DOHH2 (cell line): ENCODE data around the gene LARGE1.

ENCODE experiments used
- H3F3A ChIP-seq: fragments of 200-600 bp; sonication (generic), shearing (Covaris generic); 2 replicates; pipeline ENCODE4 v1.6.0; 2016; ENCODE audit warnings: antibody characterized with exemption, mild to moderate bottlenecking; ENCODE audit not compliant: control insufficient read depth, insufficient read depth
- H3K27ac ChIP-seq: fragments of 200-600 bp; sonication (generic); 2 replicates; pipeline ENCODE4 v1.5.1; 2014; ENCODE audit warnings: low read depth, mild to moderate bottlenecking, low read length, moderate library complexity
- H3K27me3 ChIP-seq: fragments of 200-600 bp; sonication (generic); 2 replicates; pipeline ENCODE4 v1.6.1; 2014; ENCODE audit warnings: mild to moderate bottlenecking, low read length, mixed read lengths; ENCODE audit not compliant: control insufficient read depth
- H3K36me3 ChIP-seq: fragments of 200-600 bp; sonication (generic); 2 replicates; pipeline ENCODE4 v1.6.1; 2014; ENCODE audit warnings: mild to moderate bottlenecking, low read length, moderate library complexity, mixed read lengths; ENCODE audit not compliant: control insufficient read depth
- H3K4me1 ChIP-seq: fragments of 200-600 bp; sonication (generic); 2 replicates; pipeline ENCODE4 v1.6.1; 2014; ENCODE audit warnings: mild to moderate bottlenecking, low read length, mixed read lengths; ENCODE audit not compliant: control insufficient read depth
- H3K4me2 ChIP-seq: fragments of 200-600 bp; sonication (generic); 2 replicates; pipeline ENCODE4 v1.6.0; 2014; ENCODE audit warnings: mild to moderate bottlenecking, low read length, moderate library complexity
- H3K4me3 ChIP-seq: fragments of 200-600 bp; sonication (generic); 2 replicates; pipeline ENCODE4 v1.5.1; 2014; ENCODE audit warnings: mild to moderate bottlenecking, low read length, mixed read lengths
- H3K79me2 ChIP-seq: fragments of 200-600 bp; sonication (generic); 2 replicates; pipeline ENCODE4 v1.6.1; 2014; ENCODE audit warnings: mild to moderate bottlenecking, low read length, mixed read lengths; ENCODE audit not compliant: control insufficient read depth
- H3K9me2 ChIP-seq: fragments of 200-600 bp; sonication (generic); replicated peaks from 2 replicates; pipeline ENCODE4 v1.6.1; 2014; ENCODE audit warnings: mild to moderate bottlenecking, low read length, mixed read lengths; ENCODE audit not compliant: control insufficient read depth
- H3K9me3 ChIP-seq: fragments of 200-600 bp; sonication (generic); 2 replicates; pipeline ENCODE4 v1.6.1; 2014; ENCODE audit warnings: antibody characterized with exemption, low read length, mixed read lengths; ENCODE audit not compliant: control insufficient read depth, insufficient read depth
- H4K20me1 ChIP-seq: fragments of 200-600 bp; sonication (generic); 2 replicates; pipeline ENCODE4 v1.6.0; 2014; ENCODE audit warnings: low read depth, mild to moderate bottlenecking, antibody characterized with exemption, low read length, moderate library complexity; ENCODE audit not compliant: control insufficient read depth, insufficient read depth
- CTCF ChIP-seq: fragments of 200-600 bp; sonication (generic); IDR thresholded peaks from one replicate; pipeline ENCODE4 v1.5.1; 2014; ENCODE audit warnings: antibody characterized with exemption, mild to moderate bottlenecking, low read depth, low read length; ENCODE audit not compliant: poor library complexity, severe bottlenecking
- EZH2phosphoT487 ChIP-seq: fragments of 200-600 bp; sonication (generic); IDR thresholded peaks from 2 replicates; pipeline ENCODE4 v1.6.1; 2017; ENCODE audit warnings: borderline replicate concordance, mild to moderate bottlenecking, antibody characterized with exemption, low read length, moderate library complexity, mixed read lengths

Gene LARGE1

GRCh38 chr22:33557836-33558235, 362.4 kb downstream of the LARGE1 start:
- Histone ChIP-seq H4K20me1 (no peaks in the 10 kb centered on the region), H3K9me2 (no peaks in the 10 kb centered on the region), H3K27ac (no peak overlapping the region), H3K4me2 (no peak overlapping the region), H3K4me3 (no peak overlapping the region), H3K27me3 (no peaks in the 10 kb centered on the region), H3K36me3 (no peaks in the 10 kb centered on the region), H3K79me2 (no peaks in the 10 kb centered on the region), H3K4me1 (peaks cover 5% of the 10 kb centered on the region), H3F3A (no peaks in the 10 kb centered on the region), H3K9me3 (no peaks in the 10 kb centered on the region)
- TF ChIP-seq CTCF (no peak), EZH2phosphoT487 (no peak)

- Histone ChIP-seq H3K4me1 (no peaks in the 10 kb centered on the region), H3K9me3 (no peaks in the 10 kb centered on the region), H3K27ac (no peak overlapping the region), H4K20me1 (no peaks in the 10 kb centered on the region), H3K27me3 (no peaks in the 10 kb centered on the region), H3K4me3 (no peak overlapping the region), H3K4me2 (no peak overlapping the region), H3K9me2 (no peaks in the 10 kb centered on the region), H3K79me2 (no peaks in the 10 kb centered on the region), H3F3A (no peaks in the 10 kb centered on the region), H3K36me3 (no peaks in the 10 kb centered on the region)
- TF ChIP-seq CTCF, result no peak
Measured at GRCh38 chr22:33555814-33556522, 364.3 kb downstream of the LARGE1 start.

GRCh38 chr22:33553493-33553892, 366.8 kb downstream of the LARGE1 start:
- no peak overlapping the region for H3K27ac ChIP-seq
- no peak overlapping the region for H3K4me2 ChIP-seq
- no peaks in the 10 kb centered on the region for H3K27me3 ChIP-seq
- no peaks in the 10 kb centered on the region for H4K20me1 ChIP-seq
- H3K9me2 ChIP-seq, result no peaks in the 10 kb centered on the region
- no peaks in the 10 kb centered on the region for H3K36me3 ChIP-seq
- TF ChIP-seq EZH2phosphoT487 (no peak), CTCF (no peak)
- no peak overlapping the region for H3K4me3 ChIP-seq
- no peaks in the 10 kb centered on the region for H3K4me1 ChIP-seq
- no peaks in the 10 kb centered on the region for H3K9me3 ChIP-seq
- no peaks in the 10 kb centered on the region for H3K79me2 ChIP-seq
- no peaks in the 10 kb centered on the region for H3F3A ChIP-seq

GRCh38 chr22:33544707-33545106, 375.6 kb downstream of the LARGE1 start:
- Histone ChIP-seq H3K9me3 (no peaks in the 10 kb centered on the region), H3K79me2 (no peaks in the 10 kb centered on the region), H3K4me2 (no peak overlapping the region), H3K27ac (no peak overlapping the region), H3F3A (no peaks in the 10 kb centered on the region), H3K36me3 (no peaks in the 10 kb centered on the region), H3K27me3 (no peaks in the 10 kb centered on the region), H3K9me2 (no peaks in the 10 kb centered on the region), H3K4me3 (no peak overlapping the region), H4K20me1 (no peaks in the 10 kb centered on the region), H3K4me1 (no peaks in the 10 kb centered on the region)
- no peak for TF ChIP-seq CTCF
- no peak for TF ChIP-seq EZH2phosphoT487
